HG02610 (cell line): ENCODE measurements around the gene CSNK2B.

ENCODE experiments used
- ATAC-seq: cut with Tn5 transposase; IDR thresholded peaks from one replicate; pipeline ENCODE4 v1.9.1; 2021; ENCODE audit warnings: mild to moderate bottlenecking, moderate library complexity; ENCODE audit not compliant: unreplicated experiment

The CSNK2B gene

DNA sequence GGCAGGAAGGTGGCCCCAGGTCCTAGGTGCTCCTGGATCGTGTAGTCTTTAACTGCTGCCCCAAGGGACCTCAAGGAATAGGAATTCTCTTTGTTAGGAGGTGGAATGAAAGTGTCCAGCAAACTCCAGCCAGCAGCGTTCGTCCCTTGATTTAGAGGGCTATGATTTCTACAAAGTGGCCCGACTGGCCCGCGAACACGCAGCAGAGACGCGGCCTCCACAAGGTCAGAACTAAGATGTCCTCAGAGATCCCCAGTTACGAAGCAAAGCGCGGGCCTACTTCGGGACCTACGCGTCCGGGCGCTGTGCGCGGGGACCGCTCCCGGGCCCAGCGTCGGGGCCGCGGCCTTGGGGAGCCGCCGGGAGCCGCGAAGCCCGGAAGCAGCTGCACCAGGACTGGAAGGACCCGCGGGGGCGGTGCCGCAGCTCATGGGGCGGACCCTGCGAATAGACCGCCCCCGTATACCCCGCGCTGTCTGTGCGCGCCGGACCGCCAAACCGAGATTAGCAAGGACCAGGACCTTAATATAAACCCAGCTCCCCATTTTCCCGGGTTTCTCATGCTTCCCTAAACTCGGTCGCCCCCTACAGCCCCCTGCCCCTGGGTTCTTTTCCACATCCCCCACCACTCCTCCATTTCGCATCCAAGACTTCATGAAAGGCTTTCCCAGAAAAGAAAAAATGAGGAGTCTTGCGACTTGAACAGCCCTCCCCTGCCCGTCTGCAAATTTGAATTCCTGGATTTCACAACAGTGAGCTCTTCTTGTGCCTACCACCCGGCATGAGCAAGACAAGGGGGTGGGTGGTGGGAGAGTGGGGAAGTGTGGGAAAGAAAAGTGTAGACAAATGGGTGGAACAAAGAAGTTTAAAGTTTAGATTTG is 5.3 kb upstream of the CSNK2B start, which contains the start of gene C6orf47:
C6orf47 (minus strand) TSS at position 398 of the 881 bp plus-strand sequence. CDS start 831 bp downstream, outside the sequence.
- peak; percentile 60 for ATAC-seq

DNA sequence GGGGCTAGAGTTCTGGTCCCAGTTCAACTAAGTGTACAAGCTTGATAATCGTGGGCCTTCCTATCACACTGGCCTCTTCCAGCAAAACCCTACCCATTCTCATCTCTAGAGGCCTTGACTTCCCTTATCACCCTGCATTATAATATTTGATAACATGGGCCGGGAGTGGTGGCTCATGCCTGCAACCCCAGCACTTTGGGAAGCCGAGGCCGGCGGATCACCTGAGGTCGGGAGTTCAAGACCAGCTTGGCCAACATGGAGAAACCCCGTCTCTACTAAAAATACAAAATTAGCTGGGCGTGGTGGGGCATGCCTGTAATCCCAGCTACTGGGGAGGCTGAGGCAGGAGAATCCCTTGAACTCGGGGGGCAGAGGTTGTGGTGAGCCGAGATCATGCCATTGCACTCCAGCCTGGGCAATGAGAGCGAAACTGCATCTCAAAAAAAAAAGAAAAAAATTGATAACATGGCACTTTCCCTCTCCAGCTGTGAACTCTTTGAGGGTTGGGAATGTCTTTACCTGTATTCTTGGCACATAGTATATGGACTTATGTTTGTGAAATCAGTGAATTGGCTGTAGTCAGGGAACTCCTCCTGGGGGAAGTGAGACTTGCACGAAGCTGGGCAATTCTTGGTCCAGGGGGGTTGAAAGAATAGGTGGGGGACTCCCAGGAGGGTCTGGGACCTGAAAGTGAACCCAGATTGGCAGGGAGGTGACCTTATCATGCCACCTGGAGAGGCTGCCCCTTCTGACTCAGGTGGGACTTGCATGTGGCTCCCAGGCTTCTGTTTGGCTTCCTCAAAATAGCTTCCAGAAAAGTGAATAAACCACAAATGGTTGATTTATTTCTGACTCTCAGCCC is 4.4 kb upstream of the CSNK2B start:
- ATAC-seq, result no peak

DNA sequence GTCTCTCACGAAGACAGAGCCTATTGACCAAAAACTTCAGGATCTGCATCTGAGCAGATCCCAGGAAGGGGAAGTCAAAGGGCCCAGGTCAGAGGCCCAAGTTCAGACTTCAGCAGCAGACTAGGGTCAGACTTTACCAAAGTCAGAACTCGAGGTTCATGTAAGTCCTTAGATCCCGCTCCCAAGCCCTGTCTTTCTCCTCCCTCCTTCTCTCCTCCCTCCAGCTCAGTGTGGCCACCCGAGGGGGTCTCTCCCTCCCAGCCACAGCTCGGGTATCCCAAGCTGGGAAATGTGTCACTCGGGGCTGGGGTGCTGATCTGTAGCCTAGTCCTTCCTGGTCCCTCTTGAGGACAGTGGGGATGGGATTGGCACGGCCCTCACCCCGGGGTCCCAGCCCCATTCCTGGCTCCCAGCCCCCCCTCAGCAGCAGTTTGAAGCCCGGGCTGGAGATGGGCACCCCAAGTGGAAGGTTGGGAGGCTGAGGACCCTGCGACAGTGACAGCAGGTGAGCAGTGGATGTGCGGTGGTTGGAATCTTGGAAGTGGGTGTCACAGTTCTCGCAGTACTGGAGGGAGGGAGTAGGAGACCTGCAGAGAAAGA is 3.7 kb upstream of the CSNK2B start:
- ATAC-seq, result no peak

DNA sequence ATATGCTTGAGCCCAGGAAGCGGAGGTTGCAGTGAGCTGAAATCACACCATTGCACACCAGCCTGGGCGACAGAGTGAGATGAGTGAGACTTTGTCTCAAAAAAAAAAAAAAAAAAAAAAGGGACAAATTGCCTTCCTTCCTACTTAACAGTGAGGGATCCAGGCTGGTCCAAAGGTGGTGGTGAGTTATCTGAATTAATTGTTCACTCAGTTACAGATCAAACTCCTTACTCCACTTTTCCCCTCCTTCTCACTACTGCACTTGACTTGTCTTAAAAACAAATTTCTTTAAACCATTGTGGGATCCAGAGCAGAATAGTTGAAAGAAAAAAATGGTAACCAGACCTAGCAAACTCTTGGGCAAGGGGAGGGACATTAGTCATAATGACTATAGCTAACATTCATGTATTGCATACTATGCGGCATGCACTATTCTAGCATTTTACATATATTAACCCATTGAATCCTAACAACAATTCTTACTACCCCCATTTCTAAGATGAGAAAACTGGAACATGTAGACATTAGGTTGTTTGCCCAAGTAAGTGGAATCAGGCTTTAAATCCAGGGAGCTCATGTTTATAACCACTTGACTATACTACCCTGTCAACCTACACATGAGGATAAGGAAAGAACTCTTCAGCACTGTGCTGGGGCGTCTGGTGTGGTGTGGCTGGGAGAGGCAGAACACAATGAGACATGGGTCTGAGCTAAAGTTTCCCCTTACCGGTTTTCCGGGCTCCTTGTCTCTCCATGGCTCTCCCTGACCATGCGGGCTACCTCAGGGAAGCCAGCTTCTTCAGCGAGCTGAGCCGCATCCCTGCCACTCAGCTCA is 2.5 kb upstream of the CSNK2B start:
- no peak for ATAC-seq

DNA sequence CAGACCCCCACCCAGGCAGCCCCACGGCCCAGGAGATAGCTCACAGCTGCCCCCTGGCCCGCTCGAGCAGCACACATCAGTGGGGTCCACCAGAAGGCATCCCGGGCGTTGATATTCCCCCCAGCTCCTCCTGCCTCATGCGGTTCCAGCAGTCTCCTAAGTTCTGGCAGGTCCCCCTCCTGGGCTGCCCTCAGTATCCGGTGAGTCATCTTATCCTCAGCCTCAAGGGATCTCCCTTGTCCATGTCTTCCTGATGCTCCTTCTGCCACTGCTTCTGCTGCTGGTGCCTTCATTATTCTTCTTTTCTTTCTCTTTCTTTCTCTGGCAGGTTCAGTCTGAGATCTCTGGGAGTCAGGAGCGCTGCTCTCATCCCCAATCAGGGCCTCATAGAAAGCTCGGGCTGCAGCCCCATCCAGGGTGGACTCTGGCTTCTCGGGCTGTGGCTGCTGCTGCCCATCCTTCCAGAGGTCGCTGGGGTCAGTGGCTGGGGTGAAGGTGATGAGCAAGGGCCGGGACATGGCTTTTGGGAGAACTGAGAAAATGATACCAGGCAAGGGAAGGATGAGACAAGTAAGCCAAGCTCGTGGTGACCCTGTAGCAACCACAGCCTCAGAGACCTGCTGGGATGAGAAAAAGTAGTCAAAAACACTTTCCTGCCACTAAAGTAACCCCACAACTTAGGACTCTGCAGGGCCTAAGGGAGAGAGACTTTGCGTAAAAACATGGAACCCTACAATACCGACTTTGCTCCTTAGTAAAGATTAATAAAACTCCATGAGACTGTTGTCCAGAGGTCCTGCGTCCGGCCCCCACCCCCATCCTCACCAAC is 1.7 kb upstream of the CSNK2B start:
- ATAC-seq, result no peak

DNA sequence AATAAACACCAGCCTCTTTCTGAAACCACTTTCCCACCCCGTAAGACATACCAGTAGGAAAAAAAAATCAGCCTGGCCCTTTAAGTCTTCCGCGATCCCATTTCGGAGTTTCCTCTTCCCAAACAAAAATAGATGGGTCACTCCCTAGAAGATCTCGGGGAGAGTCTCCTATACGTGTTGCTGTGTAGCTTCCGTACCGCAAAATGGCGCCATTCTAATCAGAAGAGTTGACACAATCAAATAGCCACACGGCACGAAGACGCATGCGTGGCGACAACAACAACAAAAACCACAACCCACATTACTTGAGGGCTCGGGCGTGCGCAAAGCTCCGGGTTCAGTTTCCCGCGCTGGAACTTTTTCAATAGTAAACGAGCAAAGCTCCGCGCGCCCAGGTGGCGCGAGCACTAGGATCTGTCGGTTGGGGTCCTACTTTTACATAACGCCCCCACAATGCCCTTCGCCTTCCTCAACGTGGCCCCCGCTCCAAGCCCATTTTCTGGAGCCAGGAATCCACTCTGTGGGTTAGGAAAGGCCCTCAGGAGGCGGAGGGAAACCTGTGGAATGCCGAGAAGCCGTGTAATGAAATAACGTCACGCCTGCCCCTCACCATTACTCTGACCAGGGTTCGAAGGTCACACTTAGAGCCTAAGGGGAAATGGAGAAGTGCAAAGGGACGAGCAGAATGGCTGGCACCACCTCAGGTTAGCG is 935 bp upstream of the CSNK2B start, which contains the start of gene GPANK1:
GPANK1 (minus strand) TSS at position 208 of the 711 bp plus-strand sequence. CDS start 519 bp downstream, outside the sequence.
- ATAC-seq, result peak; percentile 34

DNA sequence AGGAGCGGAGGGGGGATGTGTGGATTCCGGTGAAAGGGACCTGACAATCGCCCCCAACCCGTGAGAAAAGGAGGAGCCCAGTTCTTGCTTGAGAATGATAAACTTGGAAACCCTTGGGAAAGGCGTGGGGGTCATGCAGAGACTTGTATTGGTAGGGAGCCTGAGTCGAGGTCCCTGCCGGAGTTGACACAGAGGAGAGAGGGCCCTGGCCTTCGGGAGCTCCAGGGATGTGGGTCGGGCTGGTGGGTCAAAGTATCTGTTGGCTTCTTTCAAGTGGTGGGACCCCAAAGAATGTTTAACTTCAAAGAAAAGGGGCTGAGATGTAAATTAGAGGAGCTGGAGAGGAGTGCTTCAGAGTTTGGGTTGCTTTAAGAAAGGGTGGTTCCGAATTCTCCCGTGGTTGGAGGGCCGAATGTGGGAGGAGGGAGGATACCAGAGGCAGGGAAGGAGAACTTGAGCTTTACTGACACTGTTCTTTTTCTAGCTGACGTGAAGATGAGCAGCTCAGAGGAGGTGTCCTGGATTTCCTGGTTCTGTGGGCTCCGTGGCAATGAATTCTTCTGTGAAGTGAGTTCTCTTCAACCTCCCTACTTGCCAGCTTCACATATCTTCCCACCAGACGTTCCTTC is 571 bp downstream of the CSNK2B start:
- no peak for ATAC-seq

DNA sequence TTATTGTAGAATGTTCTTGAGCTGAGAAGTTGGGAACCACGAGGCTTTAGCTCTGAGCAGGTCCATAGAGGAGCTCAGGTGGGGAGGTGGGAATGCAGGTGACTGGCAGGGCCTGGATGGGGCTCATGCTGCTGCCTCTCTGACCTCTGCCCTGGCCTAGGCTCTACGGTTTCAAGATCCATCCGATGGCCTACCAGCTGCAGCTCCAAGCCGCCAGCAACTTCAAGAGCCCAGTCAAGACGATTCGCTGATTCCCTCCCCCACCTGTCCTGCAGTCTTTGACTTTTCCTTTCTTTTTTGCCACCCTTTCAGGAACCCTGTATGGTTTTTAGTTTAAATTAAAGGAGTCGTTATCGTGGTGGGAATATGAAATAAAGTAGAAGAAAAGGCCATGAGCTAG is 3.8 kb downstream of the CSNK2B start, which contains the start of gene LY6G5B:
LY6G5B (plus strand) TSS at position 301 of the 400 bp plus-strand sequence. CDS start 975 bp downstream, outside the sequence.
- ATAC-seq, result no peak

DNA sequence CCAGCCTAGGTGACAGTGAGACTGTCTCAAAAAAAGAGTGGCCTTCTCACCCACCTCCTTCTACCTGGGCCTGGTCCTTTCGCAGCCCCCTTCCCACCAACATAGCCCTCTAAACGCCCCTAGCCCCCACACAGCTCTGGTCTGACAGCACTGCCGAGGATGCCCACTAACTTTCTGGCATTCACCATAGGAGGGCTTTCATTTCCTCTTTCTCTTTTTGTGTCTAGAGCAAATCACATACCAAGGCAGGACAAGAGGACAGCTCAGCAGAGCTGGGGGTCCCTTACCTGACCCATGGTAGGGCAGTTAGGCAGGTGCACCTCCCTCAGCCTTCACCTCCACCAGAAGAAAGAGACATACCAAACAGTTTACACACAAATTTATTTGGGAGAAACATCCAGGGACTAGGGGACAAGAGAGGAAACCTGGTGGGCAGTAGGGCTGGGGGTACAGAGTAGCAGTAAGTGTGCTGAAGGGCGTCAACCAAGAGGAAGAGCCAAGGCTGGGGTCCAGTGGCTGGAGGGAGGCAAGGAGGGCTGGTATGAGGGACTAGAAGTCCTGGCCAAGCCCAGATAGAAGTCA is 10.5 kb downstream of the CSNK2B start:
- ATAC-seq, result no peak

DNA sequence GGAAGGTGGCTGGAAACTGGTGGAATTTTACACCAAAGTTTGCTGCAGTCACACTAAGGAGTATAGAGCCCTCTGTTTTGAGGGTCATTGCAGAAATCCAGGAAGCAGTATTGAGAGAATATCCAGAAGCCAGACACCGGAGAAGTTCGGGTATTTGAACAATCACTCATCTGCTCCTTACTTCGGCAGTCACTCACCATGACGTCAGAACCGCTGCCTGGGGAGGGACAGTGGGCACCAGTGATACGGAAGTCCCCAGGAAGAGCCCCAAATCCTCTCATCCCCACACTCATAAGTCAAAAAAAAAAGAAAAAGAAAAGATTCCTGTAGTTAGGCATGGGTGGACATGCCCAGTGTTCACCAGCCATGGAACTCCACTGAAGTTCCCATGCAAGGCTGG is 11.0 kb downstream of the CSNK2B start:
- ATAC-seq, result no peak

DNA sequence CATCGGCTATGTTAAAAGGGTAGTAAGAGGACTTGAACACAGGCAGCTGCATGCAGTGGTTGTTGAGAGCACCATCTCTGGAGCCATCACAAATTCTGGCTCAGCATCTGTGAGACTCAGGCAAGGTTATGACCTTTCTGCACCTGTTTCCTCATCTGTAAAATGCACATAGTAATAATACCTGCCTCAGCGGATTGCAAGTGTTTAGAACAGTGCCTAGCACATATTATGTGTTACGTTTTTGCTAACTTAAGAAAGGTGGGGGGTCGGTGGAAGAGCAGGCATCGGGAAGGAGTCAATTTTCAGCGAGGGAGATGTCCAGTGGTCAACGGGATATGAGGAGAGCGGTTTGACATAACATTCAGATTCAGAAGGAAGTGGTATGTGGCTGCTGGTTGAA is 12.1 kb downstream of the CSNK2B start:
- no peak for ATAC-seq

DNA sequence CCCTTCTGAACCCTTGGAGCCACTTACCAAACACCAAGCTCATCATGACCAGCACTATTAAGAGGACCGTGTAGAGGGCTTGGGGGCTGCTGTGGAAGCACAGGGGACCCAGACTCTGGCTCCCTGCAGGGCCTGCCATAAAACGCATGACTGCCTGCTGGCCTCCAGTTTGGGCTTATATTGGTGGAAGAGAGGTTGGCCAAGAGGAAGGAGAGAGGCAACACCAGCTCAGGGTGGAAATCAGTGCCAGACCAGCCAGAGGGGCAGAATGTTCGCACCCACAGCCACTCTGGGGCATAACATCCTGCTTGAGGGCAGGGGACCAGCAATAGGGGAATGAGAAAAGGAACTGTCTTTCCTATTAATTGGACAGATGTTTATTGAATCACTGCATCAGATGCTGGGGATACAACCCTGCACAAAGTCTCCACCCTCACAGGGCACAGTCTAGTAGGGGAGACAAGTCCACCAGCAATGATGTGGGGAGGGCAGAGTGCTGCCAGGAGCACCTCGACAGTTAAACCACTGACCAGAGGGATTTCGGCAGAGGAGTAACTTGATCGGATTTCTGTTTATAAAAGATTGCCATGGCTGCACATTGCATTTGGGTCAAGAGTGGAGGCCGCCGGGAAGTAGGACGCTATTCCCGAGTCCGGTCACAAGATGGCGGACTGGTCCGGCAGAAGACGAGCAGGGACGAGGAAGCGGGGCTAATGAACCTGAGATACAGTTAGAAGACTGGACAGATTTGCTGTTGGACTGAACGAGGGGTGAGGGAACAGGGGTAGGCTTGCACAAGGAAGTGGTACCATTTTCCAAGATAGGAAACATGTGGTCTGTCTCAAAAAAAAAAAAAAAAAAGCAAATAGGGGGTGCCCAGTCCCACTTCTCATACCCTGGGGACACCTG is 14.6 kb downstream of the CSNK2B start, which contains the start of gene LY6G5C:
LY6G5C (minus strand) TSS at position 842 of the 909 bp plus-strand sequence; CDS start at position 148, 694 bp downstream.
- no peak for ATAC-seq

DNA sequence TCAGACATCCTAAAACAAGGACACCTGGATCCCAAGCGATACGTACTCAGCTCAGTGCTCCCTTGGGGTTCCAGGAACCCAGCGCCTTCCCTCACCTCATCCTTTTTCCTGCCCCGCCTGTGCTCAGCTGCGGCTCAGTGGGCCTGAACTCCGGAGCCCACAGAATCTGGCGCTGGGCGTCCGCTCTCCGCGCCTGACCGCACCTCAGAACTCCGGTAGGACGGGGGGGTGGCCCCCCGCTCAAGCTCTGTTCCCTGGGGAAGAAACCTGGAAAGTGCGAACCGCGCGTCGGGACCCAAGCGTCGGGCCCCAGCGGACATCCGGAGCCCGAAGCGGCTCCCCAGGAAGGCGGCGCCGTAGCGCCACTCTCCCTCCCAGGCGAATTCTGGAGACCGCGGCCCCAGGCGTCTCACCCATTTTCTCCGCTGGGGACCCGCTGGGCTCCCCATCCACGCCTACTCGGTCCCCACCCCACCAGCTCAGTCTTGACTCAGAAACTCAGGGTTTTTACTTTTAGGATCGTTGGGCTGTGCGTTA is 15.3 kb downstream of the CSNK2B start:
- no peak for ATAC-seq

DNA sequence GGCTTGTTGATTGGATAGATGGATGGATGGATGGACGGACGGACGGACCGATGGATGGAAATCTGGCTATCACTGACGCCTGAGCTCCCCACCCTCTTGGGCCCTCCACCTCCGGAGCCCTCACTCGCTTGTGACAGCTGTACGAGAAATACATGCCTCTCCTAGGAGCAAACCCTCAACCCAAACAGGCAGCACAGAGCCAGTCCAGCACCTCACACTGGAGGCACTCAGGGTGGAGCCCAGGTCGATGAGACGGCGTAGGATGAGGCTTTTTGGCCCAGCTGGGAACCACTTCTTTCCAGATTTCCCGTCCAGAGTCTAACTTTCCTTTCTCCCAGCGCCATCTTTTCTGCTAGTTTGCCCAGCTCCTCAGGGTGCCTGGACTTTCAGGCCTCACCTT is 17.7 kb downstream of the CSNK2B start:
- ATAC-seq, result no peak

DNA sequence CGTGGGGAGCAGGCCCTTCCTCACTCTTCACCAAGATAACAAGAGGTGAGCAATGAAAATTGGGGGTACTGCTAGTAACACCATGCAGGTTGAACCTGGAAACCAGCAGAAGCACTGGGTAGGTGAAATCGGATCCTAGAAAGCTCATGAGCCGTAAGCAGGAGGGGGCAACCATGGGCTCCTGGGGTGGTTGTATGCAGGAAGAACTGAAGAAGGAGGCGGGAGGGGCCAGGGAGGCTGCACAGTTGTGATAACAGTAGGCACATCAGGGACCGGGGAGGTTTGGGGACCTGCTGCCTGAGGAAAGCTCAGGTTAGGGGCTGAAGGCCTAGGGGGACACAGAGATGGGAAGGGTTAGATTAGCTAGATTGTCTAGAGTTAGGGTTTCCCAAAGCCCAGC is 20.6 kb downstream of the CSNK2B start:
- no peak for ATAC-seq

DNA sequence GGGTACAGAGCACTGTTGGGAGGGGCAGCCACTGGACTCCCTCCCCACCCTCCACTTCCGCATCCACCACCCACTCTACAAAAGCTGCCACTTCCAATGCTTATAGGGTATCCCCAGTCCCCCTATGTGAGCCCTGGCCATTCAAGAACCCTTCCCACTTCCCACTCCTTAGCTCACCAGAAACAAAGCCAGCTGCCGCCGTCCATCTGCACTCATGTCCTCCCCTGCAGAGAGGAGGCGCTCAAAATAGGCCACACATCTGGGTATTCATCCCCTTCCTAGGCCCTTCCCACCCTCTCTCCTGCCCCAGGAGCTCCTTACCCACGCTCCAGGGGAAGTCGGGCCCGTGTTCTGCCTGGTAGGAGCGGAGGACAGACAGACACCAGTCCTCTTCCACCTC is 21.4 kb downstream of the CSNK2B start:
- ATAC-seq, result no peak
